HG02870 (cell line): Measurements from ENCODE around the gene CFAP119.

Source experiments
- ATAC-seq: cut with Tn5 transposase; IDR thresholded peaks from one replicate; pipeline ENCODE4 v1.9.1; 2021; ENCODE audit warnings: mild to moderate bottlenecking, moderate library complexity; ENCODE audit not compliant: unreplicated experiment

CFAP119 gene

GRCh38 chr16:30715750-30716445, 46.0 kb downstream of the CFAP119 start:
- ATAC-seq: no peak

GRCh38 chr16:30711712-30712111, 50.1 kb downstream of the CFAP119 start:
- ATAC-seq: no peak

- no peak for ATAC-seq
Measured at GRCh38 chr16:30710971-30711370, 50.9 kb downstream of the CFAP119 start.
